ENCODE data around the gene ASPG. TPM values are rescaled to one million over a fixed set of nuclear protein-coding genes. Genes with fewer than 3 reads are reported as not detected.

Gene ASPG
- total and polyA plus RNA-seq, 8 donors = 0.16 to 0.68 (median 0.23) TPM; not detected in 2

GRCh38 chr14:104161602-104162367, 76.3 kb downstream of the ASPG start:
- H3K36me3 ChIP-seq = no peaks in the 10 kb centered on the region
- no peak overlapping the region for H3K27ac ChIP-seq
- no peaks in the 10 kb centered on the region for H3K27me3 ChIP-seq
- H3K4me3 ChIP-seq = no peak overlapping the region
- WGBS, 2 donors = 74 to 86% methylated on average over 21 to 23 of the region's 23 CpGs
- intact Hi-C loops (cut with DNase I) = no loop called here
- ATAC-seq (no peak), FAIRE-seq (no peak), DNase-seq (no peak)
- no peak for TF ChIP-seq CTCF (IDR thresholded peaks at IDR 0.05)
- H3K9me3 ChIP-seq = no peaks in the 10 kb centered on the region
- H3K4me1 ChIP-seq = no peaks in the 10 kb centered on the region

GRCh38 chr14:104162495-104162894, 77.0 kb downstream of the ASPG start:
- ATAC-seq = no peak
- no peak for DNase-seq
- H3K4me3 ChIP-seq = no peak overlapping the region
- no peaks in the 10 kb centered on the region for H3K4me1 ChIP-seq
- H3K27ac ChIP-seq = no peak overlapping the region
- intact Hi-C loops (cut with DNase I) = no loop called here
- no peaks in the 10 kb centered on the region for H3K27me3 ChIP-seq
- H3K9me3 ChIP-seq = no peaks in the 10 kb centered on the region
- no peak for TF ChIP-seq CTCF (IDR thresholded peaks at IDR 0.05)
- WGBS, 2 donors = 76 to 84% methylated on average over 9 of the region's 9 CpGs
- no peak for FAIRE-seq
- H3K36me3 ChIP-seq = no peaks in the 10 kb centered on the region

DNA sequence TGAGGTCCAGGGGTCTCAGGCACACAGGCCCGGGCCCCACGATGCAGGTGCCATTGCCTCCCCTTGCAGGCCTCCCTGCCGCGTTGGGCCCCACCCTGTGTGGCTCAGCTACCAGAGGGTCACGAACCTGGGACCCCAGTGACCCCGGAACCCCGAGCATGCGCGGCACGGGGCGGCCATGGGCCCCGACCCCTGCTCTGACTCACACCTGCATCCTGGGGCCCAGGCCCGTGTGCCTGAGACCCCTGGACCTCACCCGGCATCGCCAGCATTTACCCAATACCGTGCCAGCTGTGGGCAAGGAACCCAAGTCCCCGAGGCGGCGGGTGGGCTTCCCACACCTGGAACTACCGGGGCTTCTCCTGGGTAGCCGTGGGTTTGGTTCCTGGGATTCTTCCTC, 78.0 kb downstream of the ASPG start:
- WGBS, 2 donors = 74 to 81% methylated on average over 21 of the region's 21 CpGs
- Histone ChIP-seq H3K4me1 (no peaks in the 10 kb centered on the region), H3K9me3 (no peaks in the 10 kb centered on the region), H3K27me3 (no peaks in the 10 kb centered on the region), H3K4me3 (no peak overlapping the region), H3K36me3 (no peaks in the 10 kb centered on the region), H3K27ac (no peak overlapping the region)
- no peak for FAIRE-seq
- intact Hi-C loops (cut with DNase I) = no loop called here
- TF ChIP-seq CTCF (IDR thresholded peaks at IDR 0.05) = no peak
- no peak for ATAC-seq
- no peak for DNase-seq

DNA sequence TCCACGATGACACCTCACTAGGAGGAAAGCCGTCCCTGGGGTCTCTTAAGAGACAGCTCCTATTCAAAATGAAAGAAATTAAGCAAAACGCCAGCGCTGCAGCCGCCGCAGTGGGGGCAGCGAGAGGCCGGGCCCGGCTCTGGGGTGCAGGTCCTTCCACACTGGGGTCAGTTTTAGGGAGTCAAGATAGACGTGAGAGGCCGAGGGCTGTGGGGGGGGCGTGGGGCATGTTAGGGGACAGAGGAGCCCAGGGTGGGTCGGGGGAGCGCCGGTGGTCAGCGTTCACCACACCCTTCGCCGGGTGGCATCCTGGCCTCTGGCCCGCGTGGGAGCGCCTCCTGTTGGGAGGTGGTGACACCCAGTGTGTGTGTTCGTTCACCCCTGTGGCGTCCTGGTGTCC, 78.5 kb downstream of the ASPG start:
- Histone ChIP-seq H3K4me1 (no peaks in the 10 kb centered on the region), H3K4me3 (no peak overlapping the region), H3K27me3 (no peaks in the 10 kb centered on the region), H3K9me3 (no peaks in the 10 kb centered on the region), H3K27ac (no peak overlapping the region), H3K36me3 (no peaks in the 10 kb centered on the region)
- FAIRE-seq = no peak
- TF ChIP-seq CTCF (IDR thresholded peaks at IDR 0.05) = no peak
- ATAC-seq = no peak
- 72 to 78% methylated on average over 23 of the region's 23 CpGs for WGBS, 2 donors
- no peak for DNase-seq
- intact Hi-C loops (cut with DNase I) = no loop called here

DNA sequence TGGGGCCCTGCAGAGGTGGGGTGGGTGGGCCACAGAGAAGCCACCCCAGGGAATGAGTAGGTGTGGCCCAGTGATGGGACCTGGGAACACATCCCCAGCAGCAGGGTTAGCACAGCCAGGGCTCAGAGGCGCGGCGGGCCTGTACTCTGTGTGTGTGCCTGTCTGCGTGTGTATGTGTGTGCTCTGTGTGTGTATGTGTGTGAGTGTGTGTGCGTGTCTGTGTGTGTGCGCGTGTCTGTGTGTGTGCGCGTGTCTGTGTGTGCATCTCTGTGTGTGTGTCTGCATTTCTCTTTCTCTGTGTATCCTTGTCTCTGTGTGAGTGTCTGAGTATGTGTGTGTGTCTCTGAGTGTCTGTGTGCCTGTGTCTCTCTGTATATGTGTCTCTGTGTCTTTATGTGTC, 79.0 kb downstream of the ASPG start:
- Histone ChIP-seq H3K4me3 (no peak overlapping the region), H3K36me3 (no peaks in the 10 kb centered on the region), H3K27ac (no peak overlapping the region), H3K4me1 (no peaks in the 10 kb centered on the region), H3K27me3 (no peaks in the 10 kb centered on the region), H3K9me3 (no peaks in the 10 kb centered on the region)
- TF ChIP-seq CTCF (IDR thresholded peaks at IDR 0.05) = no peak
- intact Hi-C loops (cut with DNase I) = no loop called here
- 67 to 83% methylated on average over 9 of the region's 9 CpGs for WGBS, 2 donors
- ATAC-seq (no peak), FAIRE-seq (no peak), DNase-seq (no peak)
